GM12873 (cell line): Measurements from ENCODE around the gene NR4A3.

Experiments
- TF ChIP-seq, protein P1 (sequence below): IDR thresholded peaks from 2 replicates; pipeline ENCODE4 v1.5.1; 2012; ENCODE audit warnings: low read depth, mild to moderate bottlenecking, moderate library complexity, low read length, control low read depth; ENCODE audit not compliant: insufficient read depth; ENCODE audit errors: missing control alignments

The NR4A3 gene

DNA sequence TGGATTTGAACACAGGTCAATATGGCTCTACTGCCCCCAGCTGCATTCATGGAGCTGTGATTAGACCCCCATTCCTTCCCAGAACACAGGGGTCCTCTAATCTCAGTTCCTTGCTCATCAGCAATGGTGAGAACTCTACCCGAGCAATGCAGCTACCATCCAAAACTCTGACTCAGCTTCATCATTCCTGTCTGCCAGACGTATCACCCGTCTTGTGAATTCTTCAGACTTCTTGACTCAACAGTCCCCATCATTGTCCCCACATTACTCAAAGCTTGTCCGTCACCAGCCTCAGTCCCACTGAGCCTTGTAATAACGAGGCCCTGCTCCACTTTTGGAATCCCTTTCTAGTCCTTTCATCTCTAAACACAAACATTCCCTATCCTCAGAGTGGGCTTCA lies 48.4 kb downstream of the NR4A3 start:
- TF ChIP-seq, protein P1, sequence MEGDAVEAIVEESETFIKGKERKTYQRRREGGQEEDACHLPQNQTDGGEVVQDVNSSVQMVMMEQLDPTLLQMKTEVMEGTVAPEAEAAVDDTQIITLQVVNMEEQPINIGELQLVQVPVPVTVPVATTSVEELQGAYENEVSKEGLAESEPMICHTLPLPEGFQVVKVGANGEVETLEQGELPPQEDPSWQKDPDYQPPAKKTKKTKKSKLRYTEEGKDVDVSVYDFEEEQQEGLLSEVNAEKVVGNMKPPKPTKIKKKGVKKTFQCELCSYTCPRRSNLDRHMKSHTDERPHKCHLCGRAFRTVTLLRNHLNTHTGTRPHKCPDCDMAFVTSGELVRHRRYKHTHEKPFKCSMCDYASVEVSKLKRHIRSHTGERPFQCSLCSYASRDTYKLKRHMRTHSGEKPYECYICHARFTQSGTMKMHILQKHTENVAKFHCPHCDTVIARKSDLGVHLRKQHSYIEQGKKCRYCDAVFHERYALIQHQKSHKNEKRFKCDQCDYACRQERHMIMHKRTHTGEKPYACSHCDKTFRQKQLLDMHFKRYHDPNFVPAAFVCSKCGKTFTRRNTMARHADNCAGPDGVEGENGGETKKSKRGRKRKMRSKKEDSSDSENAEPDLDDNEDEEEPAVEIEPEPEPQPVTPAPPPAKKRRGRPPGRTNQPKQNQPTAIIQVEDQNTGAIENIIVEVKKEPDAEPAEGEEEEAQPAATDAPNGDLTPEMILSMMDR = no peak

DNA sequence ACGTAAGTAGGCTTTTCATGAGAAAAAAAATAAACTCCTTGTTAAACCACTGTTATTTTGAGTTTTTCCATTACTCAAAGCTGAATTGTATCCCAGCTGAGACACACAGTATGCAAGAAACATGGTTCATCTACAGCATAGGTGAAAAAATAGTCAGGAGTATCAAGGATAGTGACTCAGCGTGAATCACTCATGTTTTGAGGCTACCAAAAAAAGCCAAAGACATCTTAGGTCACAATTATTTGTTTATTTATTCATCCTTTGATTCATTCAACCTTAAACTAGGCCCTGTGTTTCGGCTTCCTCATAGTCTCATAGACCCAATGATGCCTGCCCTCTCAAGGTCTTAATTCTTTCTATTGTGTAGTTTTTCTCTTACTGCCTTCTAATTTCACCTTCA lies 51.8 kb downstream of the NR4A3 start:
- TF ChIP-seq, protein P1 = no peak

DNA sequence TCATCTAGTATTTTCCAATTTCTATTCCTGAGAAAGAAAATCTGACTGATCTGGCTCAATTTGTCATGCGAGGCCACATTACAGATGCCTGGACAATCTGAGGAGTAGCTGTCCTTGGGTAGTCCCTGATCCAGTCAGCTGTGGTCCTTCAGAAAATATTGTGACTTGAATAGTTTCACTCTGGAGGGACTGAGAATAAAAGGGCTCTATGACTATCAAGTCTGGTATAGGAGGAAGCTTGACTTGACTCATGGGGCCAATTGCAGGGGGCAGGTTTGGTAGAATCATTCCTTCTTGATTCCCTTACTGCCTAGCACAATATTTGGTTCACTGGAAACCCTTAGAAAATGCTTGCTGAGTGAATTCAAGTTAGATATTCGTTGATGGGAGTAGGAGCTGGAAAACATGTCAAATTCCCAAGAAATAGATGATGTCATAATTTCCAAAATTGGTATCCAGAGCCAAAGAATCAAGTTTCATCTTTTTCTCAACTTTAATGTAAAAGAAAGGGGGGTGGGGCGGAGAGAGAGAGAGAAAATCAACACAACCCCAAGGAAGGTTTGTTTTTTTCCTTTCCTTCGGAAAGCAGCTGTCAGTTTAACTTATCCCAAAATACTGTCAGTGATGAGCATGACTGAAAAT lies 52.4 kb downstream of the NR4A3 start:
- TF ChIP-seq, protein P1 = no peak

DNA sequence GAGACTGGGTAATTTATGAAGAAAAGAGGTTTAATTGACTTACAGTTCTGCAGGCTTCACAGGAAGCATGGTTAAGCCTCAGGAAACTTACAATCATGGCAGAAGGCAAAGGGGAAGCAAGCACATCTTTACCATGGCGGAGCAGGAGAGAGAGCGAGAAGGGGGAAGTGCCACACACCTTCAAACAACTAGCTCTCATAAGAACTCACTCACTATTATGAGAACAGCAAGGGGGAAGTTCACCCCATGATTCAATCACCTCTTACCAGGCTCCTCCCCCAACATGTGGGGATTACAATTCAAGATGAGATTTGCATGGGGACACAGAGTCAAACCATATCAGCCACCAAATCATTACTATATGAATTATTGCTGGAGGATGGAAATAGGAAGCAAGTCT lies 54.5 kb downstream of the NR4A3 start:
- TF ChIP-seq, protein P1 = no peak

DNA sequence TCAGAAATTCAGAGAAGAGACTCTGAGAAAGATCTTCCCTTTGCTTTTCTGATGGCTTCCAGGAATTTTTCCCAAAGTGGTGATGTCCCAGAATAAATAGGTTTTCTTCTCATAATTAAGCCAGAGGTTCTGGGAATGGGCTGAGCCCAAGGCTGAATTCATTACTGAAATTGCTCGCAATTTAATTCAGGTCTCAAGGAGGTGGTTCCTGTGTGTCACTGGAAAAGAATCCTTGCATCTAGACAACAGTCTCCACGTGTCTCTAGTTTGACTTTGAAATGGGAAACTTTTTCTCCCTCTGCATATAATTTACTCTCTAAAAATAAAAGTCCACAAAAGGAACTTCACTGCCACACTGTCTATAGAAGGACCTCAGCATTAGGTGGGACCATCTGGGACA lies 57.0 kb downstream of the NR4A3 start:
- TF ChIP-seq, protein P1 = no peak

DNA sequence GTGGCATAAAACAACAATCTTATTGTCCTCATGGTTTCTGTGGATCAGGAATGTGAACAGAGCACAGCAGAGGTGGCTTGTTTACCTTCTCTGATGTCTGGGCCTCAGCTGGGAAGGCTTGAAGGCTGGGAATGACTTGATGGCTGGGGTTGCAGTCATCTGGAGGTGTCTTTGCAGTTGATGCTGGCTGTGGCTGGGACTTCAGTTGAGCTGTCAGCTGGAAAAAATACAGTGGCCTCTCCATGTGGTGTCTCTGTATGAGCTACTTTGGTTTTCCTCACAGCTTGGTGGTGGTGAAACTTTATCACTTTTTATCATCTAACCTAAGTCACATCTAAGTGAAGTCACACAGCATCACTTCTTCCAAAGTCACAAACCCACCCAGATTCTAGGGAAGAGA lies 60.1 kb downstream of the NR4A3 start:
- TF ChIP-seq, protein P1 = no peak

DNA sequence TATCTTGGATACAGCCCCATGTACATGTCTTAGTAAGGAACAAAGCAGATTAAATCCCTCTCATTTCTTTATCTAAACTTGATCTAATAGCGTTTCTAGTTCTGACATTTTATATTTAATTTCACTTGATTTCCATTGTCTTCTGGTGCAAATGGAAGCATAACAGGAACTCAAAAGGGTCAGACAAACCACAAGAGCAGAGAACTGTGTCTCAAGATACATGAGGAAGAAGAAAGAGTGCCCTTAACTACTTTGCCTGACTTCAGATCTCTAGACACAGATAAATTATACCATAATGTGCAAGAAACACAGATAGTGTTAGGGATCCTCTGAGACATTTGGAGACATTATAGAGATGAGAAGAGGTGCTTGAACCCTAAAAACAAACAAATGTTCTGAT lies 64.1 kb downstream of the NR4A3 start:
- TF ChIP-seq, protein P1 = no peak
